NCI-H2196 (cell line): ENCODE data around the gene PRKRIP1.
"Not testable (repeated sequence)": the region's sequence is repeated elsewhere in the genome, so short reads cannot be mapped to it uniquely, and the experiment has no call there.

Source experiments
- DNase-seq: peaks from one replicate; lab custom pipeline; 2025; ENCODE audit not compliant: unreplicated experiment; lab: John Stamatoyannopoulos, UW

Gene PRKRIP1, protein sequence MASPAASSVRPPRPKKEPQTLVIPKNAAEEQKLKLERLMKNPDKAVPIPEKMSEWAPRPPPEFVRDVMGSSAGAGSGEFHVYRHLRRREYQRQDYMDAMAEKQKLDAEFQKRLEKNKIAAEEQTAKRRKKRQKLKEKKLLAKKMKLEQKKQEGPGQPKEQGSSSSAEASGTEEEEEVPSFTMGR

DNA sequence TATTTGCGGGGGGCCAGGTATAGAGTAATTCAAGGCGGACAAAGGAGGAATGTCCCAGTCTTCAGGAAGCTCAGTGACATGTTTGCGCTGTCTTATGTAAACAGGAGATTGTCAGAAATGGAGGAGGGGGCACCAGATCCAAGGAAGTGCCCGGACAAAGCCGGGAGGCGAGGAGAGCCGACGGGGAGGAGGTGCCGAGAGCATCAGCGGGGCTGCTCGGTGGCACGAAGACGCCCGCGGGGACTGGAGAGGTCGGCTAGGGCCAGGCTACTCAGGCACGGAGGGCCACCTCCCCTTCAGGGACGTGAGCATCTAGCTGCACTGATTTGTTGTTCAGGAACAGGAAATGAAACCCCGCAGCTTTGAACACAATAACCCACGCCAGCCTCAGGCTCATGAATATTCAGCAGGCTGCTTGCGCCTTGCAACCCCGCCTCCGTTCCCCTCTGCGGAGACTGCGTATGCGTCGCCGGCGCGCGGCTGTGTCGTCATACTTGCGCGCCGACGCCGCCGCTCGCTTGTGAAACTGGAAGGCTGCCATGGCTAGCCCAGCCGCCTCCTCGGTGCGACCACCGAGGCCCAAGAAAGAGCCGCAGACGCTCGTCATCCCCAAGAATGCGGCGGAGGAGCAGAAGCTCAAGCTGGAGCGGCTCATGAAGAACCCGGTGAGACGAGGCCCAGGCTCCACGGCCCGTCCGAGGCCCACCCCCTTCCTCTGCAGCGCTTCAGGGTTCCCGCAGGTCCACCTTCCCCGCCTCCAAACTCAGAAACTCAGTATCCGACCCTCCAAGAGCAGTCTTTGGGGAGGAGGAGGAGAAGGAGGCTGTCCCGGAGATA is at the start of gene PRKRIP1:
Gene PRKRIP1, plus strand, starts transcription at position 491 of the 837 bp plus-strand sequence. Its CDS starts 49 bp downstream, at position 540.
- peak; percentile 91 for DNase-seq

DNA sequence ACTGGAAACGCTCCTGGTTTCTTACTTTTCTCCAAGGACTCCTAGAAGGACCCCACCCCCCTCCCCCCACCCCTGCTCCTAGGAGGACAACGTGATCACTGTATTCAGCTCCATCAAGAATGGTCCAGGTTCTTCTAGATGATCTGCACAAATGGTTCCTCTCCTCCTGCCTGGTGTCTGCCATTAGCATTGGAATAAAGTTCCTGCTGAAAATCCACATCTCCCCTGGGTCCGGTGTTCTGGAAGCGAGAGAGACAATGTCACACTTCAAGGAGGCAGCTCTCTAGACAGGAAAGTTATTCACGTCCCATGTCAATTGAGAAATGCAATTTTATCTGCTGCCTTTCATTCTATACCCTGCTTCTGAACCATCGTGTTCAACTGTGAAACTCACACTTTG is 49.2 kb upstream of the PRKRIP1 start:
- not testable (repeated sequence) for DNase-seq

DNA sequence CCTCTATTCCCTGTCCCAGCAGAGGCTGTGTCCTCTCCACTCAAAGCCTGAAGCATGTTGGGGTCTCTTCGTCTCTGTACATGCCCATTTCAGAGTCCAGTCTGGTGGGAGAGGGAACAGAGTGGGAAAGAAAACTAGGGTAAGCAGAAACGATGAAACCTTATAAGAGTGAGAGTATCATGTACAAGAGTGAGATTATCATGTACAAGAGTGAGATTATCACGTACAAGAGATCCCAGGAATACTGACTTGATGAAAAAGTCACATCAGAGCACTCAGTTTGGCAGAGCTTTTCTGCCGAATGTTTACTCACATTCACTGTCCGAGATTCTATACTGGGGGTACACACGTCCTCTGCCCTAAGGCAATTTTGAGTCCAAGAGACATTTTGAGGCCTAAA is 39.8 kb upstream of the PRKRIP1 start, which contains the start of gene SPDYE6:
Gene SPDYE6, minus strand, starts transcription at position 101 of the 400 bp plus-strand sequence. CDS start 421 bp downstream, outside the sequence.
- DNase-seq = not testable (repeated sequence)

DNA sequence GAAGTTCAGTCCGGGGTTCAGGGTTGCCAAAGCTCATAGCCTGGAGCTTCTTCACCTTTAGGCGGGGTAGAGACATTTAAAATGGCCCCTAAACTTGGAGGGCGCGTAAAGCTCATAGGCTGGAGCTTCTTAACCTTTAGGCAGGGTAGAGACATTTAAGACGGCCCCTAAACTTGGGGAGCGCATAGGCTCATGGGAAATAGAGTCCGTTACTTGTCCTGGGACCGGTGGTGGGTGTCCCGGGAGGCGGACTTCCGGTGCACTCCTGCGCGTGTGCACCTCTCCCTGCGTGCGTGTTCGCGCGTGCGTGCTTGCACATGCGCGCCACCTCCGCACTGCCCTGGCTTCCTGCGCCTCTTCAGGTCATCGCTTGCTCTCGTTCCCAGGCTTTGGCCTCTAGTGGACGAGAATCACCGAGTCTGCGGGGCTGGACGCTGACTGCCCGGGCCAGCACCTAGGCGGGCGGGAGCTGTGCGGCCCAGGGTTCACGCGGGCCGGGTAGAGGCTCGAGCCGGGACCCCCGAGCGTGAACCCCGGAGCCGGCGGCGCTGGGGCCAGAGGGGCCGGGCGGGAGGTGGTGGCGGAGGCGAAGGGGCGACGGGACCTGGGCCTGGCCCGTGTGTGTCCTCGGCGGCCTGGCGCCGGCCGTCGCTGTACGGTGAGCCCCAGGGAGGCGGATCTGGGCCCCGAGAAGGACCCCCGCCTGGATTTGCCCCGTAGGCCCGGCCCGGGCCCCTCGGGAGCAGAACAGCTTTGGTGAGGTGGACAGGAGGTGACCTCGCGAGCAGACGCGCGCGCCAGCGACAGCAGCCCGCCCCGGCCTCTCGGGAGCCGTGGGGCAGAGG is 32.4 kb upstream of the PRKRIP1 start:
- DNase-seq = peak; percentile 96

DNA sequence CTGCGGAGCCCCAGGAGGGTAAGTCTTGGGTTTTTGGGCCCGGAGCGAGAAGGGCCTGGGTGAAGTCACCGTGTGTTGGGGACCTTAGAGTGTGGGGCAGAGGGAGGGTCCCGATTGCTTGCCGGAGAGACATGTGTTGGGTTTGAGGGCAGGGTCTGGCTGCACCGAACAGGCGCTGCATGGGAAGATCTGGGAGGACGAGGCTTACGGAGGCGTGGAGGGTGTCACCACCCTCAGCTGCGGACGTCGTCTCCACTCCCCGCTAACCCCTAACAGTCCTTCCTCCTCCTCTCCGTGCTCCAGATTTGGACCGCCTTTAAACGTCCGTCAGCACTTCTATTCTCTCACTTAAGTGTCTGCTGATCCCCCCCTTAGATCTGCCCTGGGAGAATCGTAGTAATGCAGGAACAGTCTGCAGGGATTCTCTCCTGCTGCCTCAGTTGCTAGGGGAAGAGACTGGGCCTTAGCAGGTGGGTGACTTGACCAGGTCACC is 31.7 kb upstream of the PRKRIP1 start:
- DNase-seq = not testable (repeated sequence)

DNA sequence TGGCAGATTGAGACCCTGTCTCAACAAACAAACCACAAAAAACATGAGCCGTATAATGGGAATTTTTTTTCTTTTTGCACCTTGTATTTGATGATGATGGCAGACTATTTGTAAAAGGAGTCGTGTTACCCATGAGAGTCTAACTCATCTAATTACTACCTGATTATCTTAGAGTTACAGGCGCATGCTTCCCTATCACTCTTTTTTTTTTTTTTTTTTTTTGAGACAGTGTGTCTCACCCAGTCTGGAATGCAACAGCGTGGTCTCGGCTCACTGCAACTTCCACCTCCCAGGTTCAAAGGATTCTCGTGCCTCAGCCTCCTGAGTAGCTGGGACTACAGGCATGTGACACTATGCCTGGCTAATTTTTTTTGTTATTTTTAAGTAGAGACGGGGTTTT is 30.8 kb upstream of the PRKRIP1 start:
- not testable (repeated sequence) for DNase-seq

DNA sequence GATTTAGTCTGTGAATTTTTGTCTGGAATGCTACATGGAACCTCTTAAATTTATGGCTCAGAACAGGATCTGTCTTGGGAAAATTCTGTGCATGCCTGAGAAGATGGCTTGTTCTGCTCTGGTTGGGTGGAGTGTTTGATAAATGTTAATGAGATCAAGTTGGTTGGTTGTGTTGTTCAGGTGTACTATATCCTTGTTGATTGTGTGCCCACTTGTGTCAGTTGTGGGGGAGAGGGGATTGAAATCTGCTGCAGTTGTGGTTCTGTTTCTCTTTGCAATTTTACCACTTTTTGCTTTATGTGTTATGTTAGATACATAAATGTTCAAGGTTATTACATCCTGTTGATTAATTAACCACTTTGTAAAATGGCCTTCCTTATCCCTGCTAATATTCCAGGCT is 26.1 kb upstream of the PRKRIP1 start:
- DNase-seq = not testable (repeated sequence)

DNA sequence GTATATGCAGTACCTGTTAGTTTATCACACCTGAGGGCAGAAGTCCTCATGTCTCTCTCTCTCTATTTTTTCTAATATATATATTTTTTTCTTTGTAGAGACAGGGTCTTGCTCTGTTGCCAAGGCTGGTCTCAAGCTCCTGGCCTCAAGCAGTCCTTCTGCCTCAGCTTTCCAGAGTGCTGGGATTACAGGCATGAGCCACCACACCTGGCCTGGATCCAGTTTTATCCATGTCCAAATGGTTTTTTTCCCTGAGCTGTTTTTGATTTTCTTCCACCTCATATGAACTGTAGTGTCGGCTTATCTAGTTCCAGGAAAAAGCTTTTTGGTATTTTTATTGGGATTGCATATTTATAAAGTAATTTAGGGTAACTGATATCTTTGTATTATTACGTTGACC is 23.4 kb upstream of the PRKRIP1 start:
- not testable (repeated sequence) for DNase-seq

DNA sequence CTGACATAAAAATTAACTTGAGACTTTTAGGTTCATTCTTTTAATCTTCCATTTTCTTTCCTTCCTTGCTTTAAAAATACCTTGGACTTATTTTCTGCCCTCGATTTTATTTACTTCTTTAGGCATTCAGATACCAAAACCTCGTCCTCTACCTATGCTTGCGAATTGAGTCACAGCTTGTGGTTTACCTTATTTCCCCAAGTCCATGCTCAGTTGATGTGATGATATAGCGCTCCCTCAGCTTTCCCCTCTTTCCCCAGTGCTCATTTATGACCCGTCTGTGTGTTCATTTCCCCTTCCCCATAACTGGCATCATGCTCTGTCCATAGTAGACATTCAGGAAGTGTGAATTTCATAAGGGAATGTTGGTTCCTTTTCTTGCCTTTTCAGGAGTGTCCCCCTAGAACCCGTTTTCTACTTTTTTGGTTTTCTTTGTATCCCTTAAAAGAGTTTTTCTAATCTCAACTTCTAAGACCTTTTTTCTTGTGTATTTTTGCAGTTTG is 19.1 kb upstream of the PRKRIP1 start:
- DNase-seq = no peak

DNA sequence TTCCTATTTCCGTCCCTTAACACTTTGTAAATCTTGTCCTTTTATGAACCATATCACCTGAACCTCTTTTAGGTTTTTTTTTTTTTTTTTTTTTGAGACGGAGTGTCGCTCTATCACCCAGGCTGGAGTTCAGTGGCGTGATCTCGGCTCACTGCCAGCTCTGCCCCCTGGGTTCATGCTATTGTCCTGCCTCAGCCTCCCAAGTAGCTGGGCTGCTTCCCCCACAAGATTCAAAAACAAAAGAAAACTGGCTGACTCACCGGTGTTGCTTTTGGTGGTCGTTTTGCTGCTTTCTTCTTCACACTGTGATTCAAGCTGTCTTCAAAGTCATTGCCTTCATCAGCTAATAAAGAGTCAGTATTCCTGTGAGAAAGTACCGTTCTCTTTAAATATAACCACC is 15.3 kb upstream of the PRKRIP1 start:
- DNase-seq = not testable (repeated sequence)

DNA sequence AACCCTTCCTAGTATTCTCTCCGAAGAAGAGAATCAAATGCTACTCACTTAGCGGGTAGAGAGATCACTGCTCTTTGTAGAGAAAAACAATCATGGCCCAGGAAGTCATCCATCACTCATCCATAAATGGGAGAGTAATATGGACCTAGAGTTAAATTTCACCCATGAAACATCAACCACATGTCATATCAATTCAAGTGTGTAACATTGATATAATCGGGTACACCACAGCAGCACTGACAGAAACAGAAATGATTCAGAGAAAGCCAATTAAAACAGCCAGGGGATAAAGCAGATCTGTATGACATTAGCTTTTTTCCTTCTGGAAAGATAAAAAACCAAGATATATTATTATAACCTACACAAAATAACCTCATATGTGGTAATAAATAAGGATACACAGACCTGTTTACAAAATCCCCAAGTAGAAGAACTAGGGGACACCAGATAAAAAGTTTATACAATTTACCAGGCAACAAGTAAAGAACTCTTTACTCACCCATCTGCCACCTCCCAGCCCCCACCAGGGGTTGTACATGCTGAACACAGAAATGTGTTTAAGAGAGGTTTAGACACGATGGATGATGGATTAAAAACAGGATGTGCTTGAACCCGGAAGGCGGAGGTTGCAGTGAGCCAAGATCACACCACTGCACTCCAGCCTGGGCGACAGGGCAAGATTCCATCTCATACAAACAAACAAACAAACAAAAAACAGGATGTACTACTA is 14.3 kb upstream of the PRKRIP1 start:
- DNase-seq = not testable (repeated sequence)

DNA sequence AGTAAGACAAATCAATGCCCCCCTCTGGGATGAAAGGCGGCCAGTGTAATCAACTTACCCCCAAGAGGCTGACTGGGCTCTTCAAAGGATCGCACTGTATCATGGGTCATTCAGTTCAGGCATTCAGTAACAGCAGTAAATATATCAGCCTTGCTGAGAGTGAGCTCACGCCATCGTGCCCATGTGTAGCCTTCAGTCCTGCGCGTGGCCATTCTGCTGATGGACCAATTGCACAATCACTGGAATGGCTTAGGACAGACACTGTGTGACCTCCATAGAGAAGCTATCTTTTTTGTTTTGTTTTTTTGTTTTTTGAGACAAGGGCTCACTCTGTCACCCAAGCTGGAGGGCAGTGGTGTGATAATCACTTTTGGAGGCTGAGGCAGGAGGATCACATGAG is 9.1 kb upstream of the PRKRIP1 start:
- DNase-seq = no peak

DNA sequence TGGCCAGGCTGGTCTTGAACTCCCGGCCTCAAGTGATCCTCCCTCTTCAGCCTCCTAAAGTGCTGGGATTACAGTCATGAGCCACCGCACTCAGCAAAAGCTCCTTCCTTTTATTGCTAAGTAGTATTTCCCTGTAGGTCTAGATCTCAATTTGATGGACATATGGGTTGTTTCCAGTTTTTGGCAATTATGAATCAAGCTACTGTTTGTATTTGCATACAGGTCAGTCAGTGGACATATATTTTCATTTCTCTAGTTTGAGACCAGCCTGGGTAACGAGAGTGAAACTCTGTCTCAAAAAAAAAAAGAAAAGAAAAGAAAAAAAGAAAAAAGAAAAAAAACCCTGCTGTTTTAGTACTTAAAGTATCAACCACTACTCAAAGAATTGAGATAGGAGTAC is 6.4 kb upstream of the PRKRIP1 start:
- DNase-seq = no peak

DNA sequence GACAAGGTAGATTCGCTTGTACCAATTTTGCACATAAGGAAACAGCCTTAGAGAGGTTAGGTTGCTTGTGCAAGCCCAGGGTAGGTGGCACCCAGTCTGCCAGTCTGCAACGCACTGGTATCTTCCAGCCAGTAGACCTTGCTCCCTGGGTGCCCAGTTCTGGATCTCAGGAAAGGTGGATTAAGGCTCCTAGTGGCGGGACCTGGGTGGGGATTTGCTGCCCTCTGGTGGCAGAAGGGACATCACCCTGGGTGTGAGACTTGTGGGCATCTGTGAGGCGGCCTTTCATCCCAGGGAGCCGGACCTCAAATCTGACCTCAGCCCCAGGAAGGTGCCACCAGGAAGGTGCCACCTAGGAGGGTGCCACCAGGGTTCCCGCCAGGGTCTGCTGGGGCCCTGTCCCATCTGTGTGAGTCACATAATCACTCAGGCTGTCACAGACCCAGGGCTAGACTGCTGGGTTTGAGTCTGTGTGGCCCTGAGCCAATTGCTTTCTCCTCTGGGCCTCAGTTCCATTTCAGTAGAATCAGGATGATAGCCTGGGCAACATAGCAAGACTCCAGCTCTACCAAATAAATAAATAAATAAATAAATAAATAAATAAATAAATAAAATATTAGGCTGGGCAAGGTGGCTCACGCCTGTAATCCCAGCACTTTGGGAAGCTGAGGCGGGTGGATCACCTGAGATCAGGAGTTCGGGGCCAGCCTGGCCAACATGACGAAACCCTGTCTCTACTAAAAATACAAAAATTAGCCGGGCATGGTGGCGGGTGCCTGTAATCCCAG is 5.3 kb upstream of the PRKRIP1 start:
- peak; percentile 85 for DNase-seq

DNA sequence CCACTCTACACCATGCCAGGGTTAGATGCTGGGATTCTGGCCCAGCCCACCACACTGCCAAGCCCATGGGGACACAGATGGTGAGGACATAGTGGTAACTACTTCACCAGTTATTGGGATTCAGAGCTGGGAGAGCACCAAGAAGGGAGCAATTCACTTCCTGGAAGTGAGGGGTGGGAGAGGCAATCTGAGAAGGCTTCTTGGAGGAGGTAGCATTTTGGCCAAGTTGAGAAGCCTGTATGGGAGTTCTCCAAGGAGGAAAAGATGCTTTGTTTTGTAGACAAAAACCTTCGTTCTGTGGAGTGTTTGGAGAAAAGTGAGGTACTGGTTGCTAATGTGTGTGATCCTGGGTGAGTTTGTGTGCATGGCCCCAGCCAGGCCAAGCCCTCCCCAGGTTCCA is 3.8 kb upstream of the PRKRIP1 start:
- DNase-seq = no peak

DNA sequence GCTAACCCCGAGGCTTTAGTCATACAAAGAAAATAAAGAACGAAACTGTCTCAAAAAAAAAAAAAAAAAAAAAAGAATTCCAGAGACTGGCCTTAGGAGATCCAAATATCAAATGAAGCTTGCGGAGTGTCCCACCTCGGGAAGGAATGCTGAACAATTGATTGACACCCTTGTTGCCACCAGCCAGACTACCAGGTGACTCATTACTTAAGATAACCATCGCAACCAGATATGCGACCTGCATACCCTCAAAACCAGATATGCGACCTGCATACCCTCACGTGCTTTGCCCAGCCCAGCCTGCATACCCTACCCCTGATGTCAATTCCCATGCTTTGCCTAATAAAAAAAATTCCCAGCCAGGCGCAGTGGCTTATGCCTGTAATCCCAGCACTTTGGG is 2.7 kb upstream of the PRKRIP1 start:
- no peak for DNase-seq

DNA sequence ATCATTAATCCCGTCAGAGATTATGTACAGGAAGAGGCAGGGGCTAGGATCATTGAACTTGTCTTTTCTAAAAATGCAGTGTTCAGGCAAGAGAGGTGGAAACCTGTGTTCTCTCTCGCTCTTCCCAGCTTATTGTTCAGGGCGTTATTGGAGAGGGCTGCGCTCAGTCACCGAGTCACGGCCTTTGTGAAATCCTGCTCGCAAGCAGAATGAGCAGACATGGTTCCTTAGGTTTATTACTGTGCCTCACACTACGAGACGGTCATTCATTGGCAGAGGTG is 631 bp upstream of the PRKRIP1 start:
- DNase-seq = no peak

DNA sequence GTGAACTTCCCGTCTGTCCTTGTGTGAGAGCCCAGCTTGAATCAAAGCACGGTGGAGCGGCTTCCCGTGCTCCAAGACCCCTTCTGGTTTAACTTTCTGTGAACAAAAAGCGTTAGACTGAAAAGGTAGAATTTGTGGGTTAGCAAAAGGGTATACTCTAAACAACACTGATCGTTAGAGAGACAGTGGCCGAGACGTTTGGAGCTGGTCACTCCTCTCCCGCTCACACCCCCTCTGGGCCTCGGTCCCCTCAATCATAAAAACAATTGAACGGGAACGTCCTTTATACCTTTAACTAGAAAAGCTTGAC is 502 bp downstream of the PRKRIP1 start:
- no peak for DNase-seq

DNA sequence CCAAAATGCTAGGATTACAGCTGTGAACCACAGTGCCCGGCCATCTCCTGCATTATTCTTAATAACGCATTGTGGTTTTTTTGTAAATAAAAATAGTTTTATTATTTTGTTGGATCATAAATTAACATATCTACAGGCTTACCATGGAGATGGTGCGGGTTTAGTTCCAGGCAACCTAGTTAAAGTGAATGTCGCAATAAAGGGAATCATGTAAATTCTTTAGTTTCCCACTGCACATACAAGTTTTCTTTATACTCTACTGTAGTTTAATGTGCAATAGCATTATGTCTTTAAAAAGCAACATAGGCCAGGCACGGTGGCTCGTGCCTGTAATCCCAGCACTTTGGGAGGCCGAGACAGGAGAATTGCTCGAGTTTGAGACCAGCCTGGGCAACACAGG is 2.4 kb downstream of the PRKRIP1 start:
- no peak for DNase-seq

DNA sequence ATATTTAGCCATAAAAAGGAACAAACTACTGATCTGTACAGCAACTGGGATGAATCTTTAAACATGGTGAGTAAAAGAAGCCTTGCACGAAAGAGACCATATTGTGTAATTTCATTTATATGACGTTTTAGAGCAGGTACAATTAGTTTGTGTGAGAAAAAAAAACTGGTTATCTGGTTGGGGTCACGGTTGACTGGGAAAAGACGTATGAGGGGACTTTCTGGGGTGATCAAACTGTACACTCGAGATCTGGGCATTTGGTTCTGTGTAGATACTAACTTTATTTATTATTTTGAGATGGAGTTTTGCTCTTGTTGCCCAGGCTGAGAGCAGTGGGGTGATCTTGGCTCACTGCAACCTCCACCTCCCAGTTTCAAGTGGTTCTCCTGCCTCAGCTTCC is 4.2 kb downstream of the PRKRIP1 start:
- DNase-seq = no peak
